ENCODE results near the gene CMTR1. TPM values are rescaled to one million over a fixed set of nuclear protein-coding genes. Genes with fewer than 3 reads are reported as not detected.
A peak's percentile ranks its signal among the peaks of the same experiment; 100 is the strongest.

Gene CMTR1
- total RNA-seq, 1 experiment from 2014 or later = 34.8 TPM

DNA sequence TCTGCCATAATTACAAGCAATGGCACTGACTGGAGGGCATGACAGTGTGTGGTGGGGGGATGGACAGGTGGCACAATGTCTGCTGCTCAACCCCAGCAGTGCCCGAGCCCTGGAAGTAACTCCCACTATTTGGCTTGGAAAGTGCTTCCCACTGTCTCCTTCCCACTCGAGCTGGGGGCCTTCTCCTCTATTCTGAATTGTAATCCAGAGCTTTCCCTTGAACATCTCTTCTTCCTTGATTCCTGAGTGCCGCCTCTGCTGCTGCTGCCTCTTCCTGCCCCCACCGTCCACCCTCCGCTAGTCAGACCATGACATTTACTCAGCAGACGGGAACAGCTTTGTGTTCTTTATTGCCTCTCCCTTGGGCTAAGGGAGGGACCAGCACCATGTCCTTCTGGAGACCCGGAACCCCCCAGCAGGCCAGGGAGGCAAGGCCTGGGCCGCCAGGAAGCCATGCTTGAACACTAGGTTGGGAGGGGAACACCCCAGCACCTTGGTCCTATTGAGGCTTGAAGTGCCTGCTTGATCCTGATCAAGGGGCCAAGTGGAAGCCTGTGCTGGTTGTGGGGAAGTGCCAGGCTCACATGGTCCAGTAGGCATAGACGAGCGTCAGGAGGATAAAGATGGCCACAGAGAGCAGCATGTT, 49.7 kb downstream of the CMTR1 start:
- Mint-ChIP-seq H3K27ac (peak overlapping the region in 1 of 3 experiments; percentile 34; a peak in 2 of 7 replicates), H3K36me3 (ENCODE audit: insufficient read depth in 1 of 3, low read depth in 3 of 3) (peaks cover 10 to 39% (median 33%) of the 10 kb centered on the region in 3 experiments), H3K9me3 (no peaks in the 10 kb centered on the region), H3K4me3 (no peak overlapping the region), H3K27me3 (ENCODE audit: low read depth) (no peaks in the 10 kb centered on the region; the same call in 1 of the 2 replicates), H3K4me1 (peaks cover 11 to 25% of the 10 kb centered on the region in 2 experiments)
- Histone ChIP-seq H3K23me2 (ENCODE audit: insufficient read length, low read depth, low read length, poor library complexity, severe bottlenecking) (no peaks in the 10 kb centered on the region), H2BK12ac (ENCODE audit: insufficient read length, low read depth, low read length) (no peak overlapping the region), H4K8ac (replicated peaks; ENCODE audit: insufficient read length, low read depth, low read length) (no peak overlapping the region), H3K79me1 (ENCODE audit: insufficient read depth, low read depth, low read length, poor library complexity, severe bottlenecking) (no peaks in the 10 kb centered on the region), H3K27ac (ENCODE audit: insufficient read length, low read depth, low read length) (no peak overlapping the region), H3K23ac (ENCODE audit: insufficient read length, low read depth, low read length) (no peak overlapping the region), H2BK120ac (ENCODE audit: low read depth, low read length, poor library complexity, severe bottlenecking) (no peak overlapping the region), H3K9me3 (ENCODE audit: control insufficient read depth, low read depth, low read length) (no peaks in the 10 kb centered on the region), H4K91ac (ENCODE audit: insufficient read length, low read depth, low read length) (no peak overlapping the region), H3T11ph (ENCODE audit: low read length) (no peak overlapping the region), H3K9ac (ENCODE audit: extremely low read depth, insufficient read length, low read length) (no peak overlapping the region), H3K79me2 (ENCODE audit: insufficient read depth, low read length) (no peaks in the 10 kb centered on the region), H2AK5ac (ENCODE audit: insufficient read length, low read length) (no peak overlapping the region), H3K4me1 (ENCODE audit: insufficient read depth, low read length) (peaks cover 4% of the 10 kb centered on the region; the same call in 1 of the 2 replicates), H2BK15ac (ENCODE audit: low read depth, low read length) (no peak overlapping the region), H3K18ac (ENCODE audit: insufficient read length, low read depth, low read length) (no peak overlapping the region), H3K4ac (ENCODE audit: low read depth, low read length) (no peak overlapping the region), H4K5ac (ENCODE audit: insufficient read length, low read depth, low read length) (no peak overlapping the region), H2BK20ac (ENCODE audit: low read depth, low read length, poor library complexity, severe bottlenecking) (no peak overlapping the region), H2AFZ (ENCODE audit: low read length) (no peak overlapping the region), H3K56ac (ENCODE audit: insufficient read length, low read depth, low read length) (no peak overlapping the region), H3K14ac (ENCODE audit: insufficient read depth, low read length) (no peak overlapping the region; the same call in 1 of the 2 replicates), H3K27me3 (ENCODE audit: insufficient read depth, low read length) (no peaks in the 10 kb centered on the region), H3K4me2 (ENCODE audit: insufficient read depth, insufficient read length, low read length) (no peak overlapping the region), H2BK5ac (ENCODE audit: insufficient read length, low read length) (no peak overlapping the region), H4K20me1 (ENCODE audit: control insufficient read depth, insufficient read depth, insufficient read length) (no peaks in the 10 kb centered on the region)
- WGBS (ENCODE audit: extremely low coverage, insufficient read length, low lambda C conversion rate) = no CpG with 5 or more reads among the region's 10 CpGs
- DNase-seq = no peak
- TF ChIP-seq, protein P1, sequence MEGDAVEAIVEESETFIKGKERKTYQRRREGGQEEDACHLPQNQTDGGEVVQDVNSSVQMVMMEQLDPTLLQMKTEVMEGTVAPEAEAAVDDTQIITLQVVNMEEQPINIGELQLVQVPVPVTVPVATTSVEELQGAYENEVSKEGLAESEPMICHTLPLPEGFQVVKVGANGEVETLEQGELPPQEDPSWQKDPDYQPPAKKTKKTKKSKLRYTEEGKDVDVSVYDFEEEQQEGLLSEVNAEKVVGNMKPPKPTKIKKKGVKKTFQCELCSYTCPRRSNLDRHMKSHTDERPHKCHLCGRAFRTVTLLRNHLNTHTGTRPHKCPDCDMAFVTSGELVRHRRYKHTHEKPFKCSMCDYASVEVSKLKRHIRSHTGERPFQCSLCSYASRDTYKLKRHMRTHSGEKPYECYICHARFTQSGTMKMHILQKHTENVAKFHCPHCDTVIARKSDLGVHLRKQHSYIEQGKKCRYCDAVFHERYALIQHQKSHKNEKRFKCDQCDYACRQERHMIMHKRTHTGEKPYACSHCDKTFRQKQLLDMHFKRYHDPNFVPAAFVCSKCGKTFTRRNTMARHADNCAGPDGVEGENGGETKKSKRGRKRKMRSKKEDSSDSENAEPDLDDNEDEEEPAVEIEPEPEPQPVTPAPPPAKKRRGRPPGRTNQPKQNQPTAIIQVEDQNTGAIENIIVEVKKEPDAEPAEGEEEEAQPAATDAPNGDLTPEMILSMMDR (conservative IDR thresholded peaks at IDR 0.05) = no peak

All from H9 (cell line).